Measurements from ENCODE around the gene MINPP1. TPM values are rescaled to one million over a fixed set of nuclear protein-coding genes. Genes with fewer than 3 reads are reported as not detected.
"Not testable (repeated sequence)": the region's sequence is repeated elsewhere in the genome, so short reads cannot be mapped to it uniquely, and the experiment has no call there.

The MINPP1 gene
- total RNA-seq, 2 experiments from 2014 or later: 8.3 TPM

- ChIA-PET CTCF (no interaction called here), POLR2A (no interaction called here)
- no peak for DNase-seq
- H3K27me3 Mint-ChIP-seq: peaks cover 16% of the 10 kb centered on the region
- no peaks in the 10 kb centered on the region for H3K36me3 Mint-ChIP-seq (ENCODE audit: low read depth)
- no peaks in the 10 kb centered on the region for H3K4me1 Mint-ChIP-seq
- no peak overlapping the region for H3K27ac Mint-ChIP-seq
- intact Hi-C loops (cut with DNase I, micrococcal nuclease): no loop called here
- no peaks in the 10 kb centered on the region for H3K9me3 Mint-ChIP-seq (ENCODE audit: low read depth)
- no peak overlapping the region for H3K4me3 Mint-ChIP-seq
- no peak for ATAC-seq
Measured at GRCh38 chr10:87578842-87579401, 74.2 kb downstream of the MINPP1 start.

DNA sequence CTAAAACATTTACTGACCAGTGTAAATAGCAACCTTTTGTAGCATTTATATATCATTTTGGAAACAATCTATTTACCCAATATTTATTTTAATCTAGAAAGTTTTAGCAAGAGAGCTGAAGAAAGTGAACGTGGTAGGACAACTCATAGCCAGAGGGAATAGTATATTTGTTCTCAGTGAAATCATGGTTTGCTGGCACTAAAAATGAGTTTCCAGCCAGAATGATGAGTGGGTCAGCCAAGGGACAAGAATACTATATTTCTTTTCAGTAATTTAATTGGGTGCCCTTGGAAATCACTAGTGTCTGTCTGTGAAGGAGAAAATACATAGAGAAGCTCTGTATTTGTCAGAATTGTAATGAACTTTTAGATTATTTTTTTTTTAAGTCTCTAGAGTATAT, 74.9 kb downstream of the MINPP1 start:
- Mint-ChIP-seq H3K27me3 (peaks cover 13% of the 10 kb centered on the region), H3K9me3 (ENCODE audit: low read depth) (no peaks in the 10 kb centered on the region), H3K27ac (no peak overlapping the region), H3K4me1 (no peaks in the 10 kb centered on the region), H3K4me3 (no peak overlapping the region), H3K36me3 (ENCODE audit: low read depth) (no peaks in the 10 kb centered on the region)
- ATAC-seq (no peak), DNase-seq (no peak)
- intact Hi-C loops (cut with DNase I, micrococcal nuclease): no loop called here
- ChIA-PET POLR2A (no interaction called here), CTCF (no interaction called here)

DNA sequence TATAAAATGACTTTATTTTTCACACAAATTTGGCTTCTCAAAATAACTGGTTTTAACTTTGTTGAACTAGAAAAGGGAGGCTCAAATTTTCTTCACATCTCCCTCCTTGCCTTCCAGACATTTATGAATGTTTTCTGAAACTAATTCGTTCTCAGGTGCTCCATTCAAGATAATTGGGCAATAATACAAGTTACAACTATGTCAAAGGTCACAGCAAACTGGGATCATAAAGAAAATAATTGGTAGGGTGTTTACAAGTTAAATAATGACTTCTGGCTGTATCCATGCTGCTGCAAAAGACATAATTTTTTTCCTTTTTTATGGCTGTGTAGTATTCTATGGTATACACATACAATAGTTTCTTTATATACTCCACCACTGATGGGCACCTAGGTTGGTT, 75.3 kb downstream of the MINPP1 start:
- Mint-ChIP-seq H3K9me3 (ENCODE audit: low read depth) (no peaks in the 10 kb centered on the region), H3K4me1 (no peaks in the 10 kb centered on the region), H3K27ac (no peak overlapping the region), H3K4me3 (no peak overlapping the region), H3K27me3 (peaks cover 13% of the 10 kb centered on the region), H3K36me3 (ENCODE audit: low read depth) (no peaks in the 10 kb centered on the region)
- ATAC-seq (no peak), DNase-seq (no peak)
- ChIA-PET CTCF (no interaction called here), POLR2A (no interaction called here)
- intact Hi-C loops (cut with DNase I, micrococcal nuclease): no loop called here

DNA sequence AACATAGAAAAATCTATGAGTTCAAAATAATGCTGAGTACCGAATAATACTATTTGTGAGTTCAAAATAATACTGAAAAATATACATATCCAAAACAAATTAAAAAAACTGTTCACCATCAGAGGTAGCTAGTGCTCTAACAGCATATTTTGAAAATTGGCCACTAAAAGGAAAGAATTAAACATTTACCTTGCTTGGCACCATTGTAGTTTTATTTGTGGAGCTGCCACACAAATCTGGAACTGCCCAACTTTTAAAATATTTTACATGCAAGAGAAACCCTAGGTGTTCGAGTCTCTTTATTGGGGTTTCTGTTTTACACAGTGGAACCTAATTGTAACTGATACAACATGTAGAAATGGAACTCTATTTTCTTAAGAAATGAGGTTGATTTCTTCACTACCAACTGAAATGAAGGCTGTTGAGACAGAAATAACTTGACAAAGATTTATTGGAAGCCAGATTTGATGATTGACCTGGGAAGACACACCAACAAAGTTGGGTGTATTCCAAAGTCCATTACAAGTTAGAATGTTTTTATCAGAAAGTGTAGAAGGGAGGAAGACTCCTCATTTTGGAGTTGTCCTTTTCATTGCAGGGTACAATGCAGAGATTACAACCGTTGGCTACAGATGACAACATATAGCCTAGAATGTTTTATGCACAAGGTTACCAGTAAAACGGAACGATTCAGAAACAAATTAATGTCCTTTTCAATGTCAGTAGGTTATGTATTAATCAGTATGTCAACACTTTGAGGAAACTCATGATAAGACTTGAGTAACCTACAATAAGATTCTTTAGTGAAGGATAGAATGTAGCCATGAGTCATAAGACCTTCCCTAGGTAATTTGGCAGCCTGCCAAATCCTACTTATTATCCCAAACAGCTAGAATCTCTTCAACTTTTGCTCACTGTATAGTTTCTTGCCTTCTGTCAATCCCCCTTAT, 81.1 kb downstream of the MINPP1 start:
- Mint-ChIP-seq H3K4me1 (no peaks in the 10 kb centered on the region), H3K4me3 (no peak overlapping the region), H3K36me3 (ENCODE audit: low read depth) (no peaks in the 10 kb centered on the region), H3K27me3 (peaks cover 3% of the 10 kb centered on the region), H3K9me3 (ENCODE audit: low read depth) (no peaks in the 10 kb centered on the region), H3K27ac (no peak overlapping the region)
- CTCF ChIA-PET: no interaction called here
- DNase-seq: no peak
- intact Hi-C loops (cut with DNase I, micrococcal nuclease): no loop called here
- no peak for ATAC-seq
- POLR2A ChIA-PET: no interaction called here

- Mint-ChIP-seq H3K9me3 (ENCODE audit: low read depth) (no peaks in the 10 kb centered on the region), H3K36me3 (ENCODE audit: low read depth) (no peaks in the 10 kb centered on the region), H3K4me3 (no peak overlapping the region), H3K27ac (no peak overlapping the region), H3K4me1 (no peaks in the 10 kb centered on the region), H3K27me3 (no peaks in the 10 kb centered on the region)
- DNase-seq (no peak), ATAC-seq (no peak)
- POLR2A ChIA-PET: no interaction called here
- CTCF ChIA-PET: no interaction called here
- intact Hi-C loops (cut with DNase I, micrococcal nuclease): no loop called here
Measured at GRCh38 chr10:87589645-87590051, 85.0 kb downstream of the MINPP1 start.

- Mint-ChIP-seq H3K4me3 (no peak overlapping the region), H3K4me1 (no peaks in the 10 kb centered on the region), H3K9me3 (ENCODE audit: low read depth) (no peaks in the 10 kb centered on the region), H3K36me3 (ENCODE audit: low read depth) (no peaks in the 10 kb centered on the region), H3K27me3 (no peaks in the 10 kb centered on the region), H3K27ac (no peak overlapping the region)
- ATAC-seq (no peak), DNase-seq (no peak)
- intact Hi-C loops (cut with DNase I, micrococcal nuclease): no loop called here
- POLR2A ChIA-PET: no interaction called here
- CTCF ChIA-PET: no interaction called here
Measured at GRCh38 chr10:87590705-87591588, 86.3 kb downstream of the MINPP1 start.

- H3K27ac Mint-ChIP-seq: no peak overlapping the region
- CTCF ChIA-PET: no interaction called here
- no peak for ATAC-seq
- H3K4me1 Mint-ChIP-seq: no peaks in the 10 kb centered on the region
- no peaks in the 10 kb centered on the region for H3K27me3 Mint-ChIP-seq
- no peaks in the 10 kb centered on the region for H3K36me3 Mint-ChIP-seq (ENCODE audit: low read depth)
- H3K9me3 Mint-ChIP-seq (ENCODE audit: low read depth): no peaks in the 10 kb centered on the region
- H3K4me3 Mint-ChIP-seq: no peak overlapping the region
- DNase-seq: no peak
- POLR2A ChIA-PET: no interaction called here
- intact Hi-C loops (cut with DNase I, micrococcal nuclease): no loop called here
Measured at GRCh38 chr10:87591589-87591886, 86.8 kb downstream of the MINPP1 start.

GRCh38 chr10:87592920-87593319, 88.2 kb downstream of the MINPP1 start:
- H3K4me1 Mint-ChIP-seq; H3K9me3 Mint-ChIP-seq (ENCODE audit: low read depth); intact Hi-C loops (cut with DNase I, micrococcal nuclease); H3K36me3 Mint-ChIP-seq (ENCODE audit: low read depth); H3K27ac Mint-ChIP-seq; H3K27me3 Mint-ChIP-seq; H3K4me3 Mint-ChIP-seq; POLR2A ChIA-PET; DNase-seq; ATAC-seq: not testable (repeated sequence)
- CTCF ChIA-PET: interaction anchor here (0.7 to 1.0 kb wide), 2 partner anchors 15 to 42 kb away, joined by 3 read pairs; no protein-coding TSS in a partner anchor

- Mint-ChIP-seq H3K9me3 (ENCODE audit: low read depth) (no peaks in the 10 kb centered on the region), H3K27ac (no peak overlapping the region), H3K4me3 (no peak overlapping the region), H3K4me1 (no peaks in the 10 kb centered on the region), H3K36me3 (ENCODE audit: low read depth) (no peaks in the 10 kb centered on the region), H3K27me3 (no peaks in the 10 kb centered on the region)
- POLR2A ChIA-PET: no interaction called here
- CTCF ChIA-PET: no interaction called here
- no peak for ATAC-seq
- no peak for DNase-seq
- intact Hi-C loops (cut with DNase I, micrococcal nuclease): no loop called here
Measured at GRCh38 chr10:87593702-87594101, 89.0 kb downstream of the MINPP1 start.

- no peaks in the 10 kb centered on the region for H3K36me3 Mint-ChIP-seq (ENCODE audit: low read depth)
- no peaks in the 10 kb centered on the region for H3K4me1 Mint-ChIP-seq
- H3K27me3 Mint-ChIP-seq: no peaks in the 10 kb centered on the region
- no peaks in the 10 kb centered on the region for H3K9me3 Mint-ChIP-seq (ENCODE audit: low read depth)
- no peak overlapping the region for H3K4me3 Mint-ChIP-seq
- intact Hi-C loops (cut with DNase I, micrococcal nuclease): no loop called here
- ATAC-seq (no peak), DNase-seq (no peak)
- CTCF ChIA-PET: interaction anchor here (0.7 kb wide), 1 partner anchor 134 kb away, joined by 3 read pairs; no protein-coding TSS in a partner anchor
- POLR2A ChIA-PET: no interaction called here
- no peak overlapping the region for H3K27ac Mint-ChIP-seq
Measured at GRCh38 chr10:87594181-87594580, 89.5 kb downstream of the MINPP1 start.

GRCh38 chr10:87594864-87595263, 90.2 kb downstream of the MINPP1 start:
- Mint-ChIP-seq H3K4me3 (no peak overlapping the region), H3K27ac (no peak overlapping the region), H3K9me3 (ENCODE audit: low read depth) (no peaks in the 10 kb centered on the region), H3K4me1 (no peaks in the 10 kb centered on the region), H3K27me3 (no peaks in the 10 kb centered on the region), H3K36me3 (ENCODE audit: low read depth) (no peaks in the 10 kb centered on the region)
- POLR2A ChIA-PET: no interaction called here
- no peak for DNase-seq
- CTCF ChIA-PET: interaction anchor here (0.7 to 1.0 kb wide), 3 partner anchors 9 to 134 kb away, joined by 3 read pairs; no protein-coding TSS in a partner anchor
- intact Hi-C loops (cut with DNase I, micrococcal nuclease): no loop called here
- no peak for ATAC-seq

- H3K27me3 Mint-ChIP-seq: peaks cover 2% of the 10 kb centered on the region
- intact Hi-C loops (cut with DNase I, micrococcal nuclease): no loop called here
- DNase-seq: no peak
- no peak overlapping the region for H3K27ac Mint-ChIP-seq
- ATAC-seq: no peak
- peaks cover under 1% of the 10 kb centered on the region for H3K4me1 Mint-ChIP-seq
- no peaks in the 10 kb centered on the region for H3K9me3 Mint-ChIP-seq (ENCODE audit: low read depth)
- ChIA-PET POLR2A (no interaction called here), CTCF (no interaction called here)
- H3K36me3 Mint-ChIP-seq (ENCODE audit: low read depth): no peaks in the 10 kb centered on the region
- H3K4me3 Mint-ChIP-seq: no peak overlapping the region
Measured at GRCh38 chr10:87596351-87596750, 91.7 kb downstream of the MINPP1 start.
